ENCODE results near the gene TLN1. TPM values are rescaled to one million over a fixed set of nuclear protein-coding genes. Genes with fewer than 3 reads are reported as not detected.

The TLN1 gene
- total and polyA plus RNA-seq, 10 of the 15 experiments (the other 5 are each of a cell fraction or from before 2014, with no cell fraction given), result 11.6 to 305 (median 71.9) TPM

DNA sequence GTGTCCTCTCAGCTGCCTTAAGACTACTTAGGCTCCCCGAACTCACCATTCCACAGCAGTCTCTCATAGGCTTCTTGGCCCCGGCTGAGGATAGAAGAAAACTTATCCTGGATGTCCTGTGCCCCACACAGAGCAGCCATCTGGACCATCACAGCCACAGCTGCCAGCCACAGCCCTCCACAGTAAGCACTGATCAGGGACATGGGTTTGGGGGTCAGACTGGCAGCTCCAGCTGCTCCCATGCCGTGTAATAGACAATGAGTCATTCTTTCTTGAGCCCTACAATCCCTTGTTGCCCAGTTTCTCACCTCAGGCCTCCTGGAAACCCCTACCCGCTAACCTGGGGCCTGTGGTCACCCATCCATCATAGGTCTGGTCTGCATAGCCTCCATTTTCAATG lies 6.2 kb upstream of the TLN1 start:
- TSS peak; percentile 10 for BruUV-seq (replicated peaks)
- WGBS (ENCODE audit: insufficient coverage, insufficient replicate concordance, low lambda C conversion rate, missing lambda C conversion rate), result 81% methylated on average over 4 of the region's 4 CpGs

DNA sequence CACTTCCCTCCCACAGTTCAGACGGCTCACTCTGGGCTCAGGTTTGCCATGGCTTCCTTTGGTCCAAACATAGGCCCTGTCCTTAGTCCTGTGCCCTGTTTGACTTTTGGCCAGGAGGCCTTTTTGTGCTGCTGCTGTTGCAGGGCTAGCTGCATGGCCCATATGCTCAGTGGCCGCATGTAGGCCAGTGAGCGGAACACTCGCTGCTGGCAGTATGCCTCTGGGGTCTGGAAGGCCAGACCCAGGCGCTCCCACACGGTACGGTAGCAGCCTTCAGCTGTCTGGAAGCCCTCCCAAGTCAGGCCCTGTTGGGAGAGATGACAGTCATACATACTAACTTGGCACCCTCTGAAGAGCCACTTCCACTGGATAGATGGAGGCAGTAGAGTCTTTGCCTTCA lies 5.1 kb upstream of the TLN1 start:
- intact Hi-C loops (cut with micrococcal nuclease; ENCODE audit: unreplicated experiment) (loop anchor here (5.0 to 10.0 kb wide), 2 partner anchors 145 to 622 kb away; partner anchors contain the start of gene ATOSB), in situ Hi-C loops (cut with MboI) (loop anchor here (10.0 kb wide), 1 partner anchor 632 kb away; the partner anchor contains the start of gene STOML2)
- ChIA-PET SMC1A (ENCODE audit: uncharacterized antibody, unreplicated experiment) (interaction anchor here (1.3 to 2.8 kb wide), 4 partner anchors 9 to 77 kb away, joined by 3 to 7 read pairs (median 3); no protein-coding TSS in a partner anchor), POLR2A (interaction anchor here (1.1 kb wide), 1 partner anchor 12 kb away, joined by 3 read pairs; the partner anchor contains the start of genes GBA2 and RGP1), RAD21 (ENCODE audit: unreplicated experiment) (interaction anchor here (0.7 to 1.4 kb wide), 4 partner anchors 11 to 90 kb away, joined by 3 to 4 read pairs (median 3); no protein-coding TSS in a partner anchor), CTCF (interaction anchor here (0.6 to 3.4 kb wide), 10 partner anchors 10 to 177 kb away, joined by 3 to 23 read pairs (median 6); partner anchors contain the start of genes GBA2, HINT2 and RGP1)
- Histone ChIP-seq H3K27me3 (replicated peaks in 1 of 2; ENCODE audit: control insufficient read depth in 2 of 2, insufficient read depth in 2 of 2, low read length in 1 of 2) (no peaks in the 10 kb centered on the region), H3K36me3 (ENCODE audit: control insufficient read depth in 2 of 2, insufficient read depth in 2 of 2, low read length in 1 of 2) (peaks cover 33 to 39% of the 10 kb centered on the region in 2 experiments; a peak in 3 of 4 replicates), H3K9ac (ENCODE audit: control insufficient read depth, insufficient read depth, low read length) (no peak overlapping the region), H3K4me2 (ENCODE audit: control insufficient read depth, insufficient read depth) (no peak overlapping the region), H3K4me1 (ENCODE audit: control insufficient read depth, insufficient read depth, low read length) (no peaks in the 10 kb centered on the region; the same call in 1 of the 2 replicates), H4K20me1 (ENCODE audit: control insufficient read depth, insufficient read depth) (no peaks in the 10 kb centered on the region), H3K79me2 (ENCODE audit: control insufficient read depth, insufficient read depth, low read length) (peaks cover 14% of the 10 kb centered on the region), H3K27ac (ENCODE audit: control insufficient read depth, insufficient read depth) (no peak overlapping the region), H2AFZ (ENCODE audit: control insufficient read depth, low read depth, low read length) (no peak overlapping the region), H3K9me3 (replicated peaks; ENCODE audit: control insufficient read depth, insufficient read depth, low read length) (no peaks in the 10 kb centered on the region), H3K4me3 (no peak overlapping the region)
- FAIRE-seq (no peak), DNase-seq (ENCODE audit: low read depth, low spot score) (no peak), ATAC-seq (no peak)
- BruUV-seq (replicated peaks), result no TSS peak
- WGBS (ENCODE audit: insufficient coverage, insufficient replicate concordance, low lambda C conversion rate, missing lambda C conversion rate), result 88% methylated on average over 7 of the region's 7 CpGs
- TF ChIP-seq BMI1 (IDR thresholded peaks at IDR 0.05; ENCODE audit: borderline replicate concordance) (no peak), MEF2B (IDR thresholded peaks at IDR 0.05; ENCODE audit: partially characterized antibody, poor library complexity, severe bottlenecking) (no peak), POLR2AphosphoS5 (IDR thresholded peaks at IDR 0.05; ENCODE audit: low read length) (no peak), RBBP5 (conservative IDR thresholded peaks at IDR 0.05) (no peak), POLR2A (IDR thresholded peaks at IDR 0.05; ENCODE audit: low read depth, low read length) (no peak), HDGF (IDR thresholded peaks at IDR 0.05) (no peak)
- TF ChIP-seq, protein P1, sequence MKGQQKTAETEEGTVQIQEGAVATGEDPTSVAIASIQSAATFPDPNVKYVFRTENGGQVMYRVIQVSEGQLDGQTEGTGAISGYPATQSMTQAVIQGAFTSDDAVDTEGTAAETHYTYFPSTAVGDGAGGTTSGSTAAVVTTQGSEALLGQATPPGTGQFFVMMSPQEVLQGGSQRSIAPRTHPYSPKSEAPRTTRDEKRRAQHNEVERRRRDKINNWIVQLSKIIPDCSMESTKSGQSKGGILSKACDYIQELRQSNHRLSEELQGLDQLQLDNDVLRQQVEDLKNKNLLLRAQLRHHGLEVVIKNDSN (IDR thresholded peaks at IDR 0.05; ENCODE audit: borderline replicate concordance, extremely low read length, insufficient read depth, low read depth, low read length), result no peak
- TF ChIP-seq, protein P2, sequence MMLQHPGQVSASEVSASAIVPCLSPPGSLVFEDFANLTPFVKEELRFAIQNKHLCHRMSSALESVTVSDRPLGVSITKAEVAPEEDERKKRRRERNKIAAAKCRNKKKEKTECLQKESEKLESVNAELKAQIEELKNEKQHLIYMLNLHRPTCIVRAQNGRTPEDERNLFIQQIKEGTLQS (IDR thresholded peaks at IDR 0.05; ENCODE audit: borderline replicate concordance, extremely low read depth, low read depth, low read length), result no peak

More for the DNA sequence above, 6.2 kb upstream of the TLN1 start:
- Histone ChIP-seq H3K4me1 (ENCODE audit: control insufficient read depth, insufficient read depth, low read length) (no peaks in the 10 kb centered on the region; the same call in 1 of the 2 replicates), H3K79me2 (ENCODE audit: control insufficient read depth, insufficient read depth, low read length) (peaks cover 6% of the 10 kb centered on the region), H4K20me1 (ENCODE audit: control insufficient read depth, insufficient read depth) (no peaks in the 10 kb centered on the region), H3K9me3 (replicated peaks; ENCODE audit: control insufficient read depth, insufficient read depth, low read length) (no peaks in the 10 kb centered on the region), H3K27me3 (replicated peaks in 1 of 2; ENCODE audit: control insufficient read depth in 2 of 2, insufficient read depth in 2 of 2, low read length in 1 of 2) (no peaks in the 10 kb centered on the region), H3K4me2 (ENCODE audit: control insufficient read depth, insufficient read depth) (no peak overlapping the region), H3K4me3 (no peak overlapping the region), H3K27ac (ENCODE audit: control insufficient read depth, insufficient read depth) (no peak overlapping the region), H3K36me3 (ENCODE audit: control insufficient read depth in 2 of 2, insufficient read depth in 2 of 2, low read length in 1 of 2) (peaks cover 33 to 40% of the 10 kb centered on the region in 2 experiments), H2AFZ (ENCODE audit: control insufficient read depth, low read depth, low read length) (no peak overlapping the region), H3K9ac (ENCODE audit: control insufficient read depth, insufficient read depth, low read length) (no peak overlapping the region)
- SMC1A ChIA-PET (ENCODE audit: uncharacterized antibody, unreplicated experiment), result interaction anchor here (0.9 to 2.8 kb wide), 5 partner anchors 8 to 73 kb away, joined by 3 to 7 read pairs (median 3); no protein-coding TSS in a partner anchor
- CTCF ChIA-PET, result interaction anchor here (0.6 to 3.4 kb wide), 10 partner anchors 9 to 147 kb away, joined by 3 to 23 read pairs (median 6); partner anchors contain the start of gene HINT2
- ATAC-seq, result no peak
- DNase-seq (ENCODE audit: low read depth, low spot score), result no peak
- TF ChIP-seq POLR2AphosphoS5 (IDR thresholded peaks at IDR 0.05; ENCODE audit: low read length), result no peak
- TF ChIP-seq, protein P3, sequence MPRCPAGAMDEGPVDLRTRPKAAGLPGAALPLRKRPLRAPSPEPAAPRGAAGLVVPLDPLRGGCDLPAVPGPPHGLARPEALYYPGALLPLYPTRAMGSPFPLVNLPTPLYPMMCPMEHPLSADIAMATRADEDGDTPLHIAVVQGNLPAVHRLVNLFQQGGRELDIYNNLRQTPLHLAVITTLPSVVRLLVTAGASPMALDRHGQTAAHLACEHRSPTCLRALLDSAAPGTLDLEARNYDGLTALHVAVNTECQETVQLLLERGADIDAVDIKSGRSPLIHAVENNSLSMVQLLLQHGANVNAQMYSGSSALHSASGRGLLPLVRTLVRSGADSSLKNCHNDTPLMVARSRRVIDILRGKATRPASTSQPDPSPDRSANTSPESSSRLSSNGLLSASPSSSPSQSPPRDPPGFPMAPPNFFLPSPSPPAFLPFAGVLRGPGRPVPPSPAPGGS (IDR thresholded peaks at IDR 0.05; ENCODE audit: borderline replicate concordance, insufficient read depth, low read depth, low read length, poor library complexity, severe bottlenecking), result no peak
- TF ChIP-seq YBX1 (IDR thresholded peaks at IDR 0.05), result no peak
- TF ChIP-seq STAT1 (conservative IDR thresholded peaks at IDR 0.05), result no peak
- intact Hi-C loops (cut with micrococcal nuclease; ENCODE audit: unreplicated experiment) (loop anchor here (5.0 to 10.0 kb wide), 2 partner anchors 144 to 623 kb away; partner anchors contain the start of gene ATOSB), in situ Hi-C loops (cut with MboI) (loop anchor here (10.0 kb wide), 1 partner anchor 633 kb away; the partner anchor contains the start of gene STOML2)
- no peak for FAIRE-seq
- POLR2A ChIA-PET, result interaction anchor here (1.1 kb wide), 2 partner anchors 11 to 80 kb away, joined by 3 read pairs; partner anchors contain the start of genes GBA2 and RGP1
- RAD21 ChIA-PET (ENCODE audit: unreplicated experiment), result interaction anchor here (1.0 to 1.4 kb wide), 3 partner anchors 10 to 91 kb away, joined by 3 to 4 read pairs (median 3); no protein-coding TSS in a partner anchor
